GM12865 (cell line): ENCODE measurements around the gene AP5B1.

Source experiments
- DNase-seq: peaks from one replicate; pipeline ENCODE4 v3.0.0; 2010; ENCODE audit warnings: low read depth
- H3K4me3 ChIP-seq: 2 replicates; pipeline ENCODE4 v1.5.1; 2011; ENCODE audit warnings: mild to moderate bottlenecking, low read depth, low read length, control low read depth
- CTCF ChIP-seq: IDR thresholded peaks from 2 replicates; pipeline ENCODE4 v1.5.1; 2011; ENCODE audit warnings: low read length, control low read depth, low read depth, inconsistent platforms; ENCODE audit not compliant: insufficient read depth; ENCODE audit errors: missing control alignments

The AP5B1 gene

GRCh38 chr11:65787649-65788622 is 7.2 kb upstream of the AP5B1 start:
- no peak overlapping the region for H3K4me3 ChIP-seq
- no peak for DNase-seq
- no peak for TF ChIP-seq CTCF

- no peak for TF ChIP-seq CTCF
- no peak within 1 kb of the TSS for H3K4me3 ChIP-seq
- DNase-seq, result no peak
Measured at GRCh38 chr11:65786786-65787636, 6.2 kb upstream of the AP5B1 start, which contains the start of gene OVOL1. TSS of gene OVOL1 (plus strand) at chr11:65787063. CDS start at chr11:65787374, 311 bp downstream.

DNA sequence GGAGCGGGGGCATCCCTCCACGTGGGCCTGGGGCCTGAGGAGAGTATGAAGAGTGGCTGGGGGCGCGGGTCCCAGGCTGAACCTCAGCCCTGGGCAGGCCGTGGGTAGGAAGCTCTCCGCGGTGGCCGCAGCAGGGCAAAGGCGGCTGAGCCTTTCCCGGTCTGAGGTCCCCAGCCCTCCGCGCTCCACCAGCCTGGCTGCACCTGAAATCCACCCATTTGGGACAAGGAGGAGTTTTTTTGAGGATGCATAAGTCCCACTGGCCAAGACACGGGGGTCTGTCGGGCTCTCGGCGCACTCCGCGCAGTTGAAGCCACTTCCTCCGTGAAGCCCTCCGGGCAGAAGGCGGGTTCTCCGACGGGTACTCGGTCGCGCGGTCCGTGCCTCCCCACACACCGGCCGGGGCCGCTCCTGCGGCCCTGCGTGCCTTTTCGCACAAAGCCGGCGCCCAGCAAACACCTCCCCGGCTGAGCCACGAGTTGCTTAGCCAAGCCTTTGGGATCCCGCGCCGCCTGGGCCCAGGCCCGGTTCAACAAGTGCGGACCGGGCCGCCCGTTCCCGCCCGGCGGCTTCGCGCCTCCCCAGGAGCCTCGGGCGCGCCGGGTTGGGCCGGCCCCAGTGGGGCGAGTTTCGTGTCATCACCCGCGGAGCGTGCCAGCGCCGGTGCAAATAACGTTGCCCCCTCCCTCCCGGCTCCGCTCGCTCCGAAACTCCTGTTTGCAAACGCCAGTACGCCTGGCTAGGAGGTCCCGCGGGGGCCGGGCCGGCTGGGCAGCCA is 5.4 kb upstream of the AP5B1 start:
- no peak for DNase-seq
- no peak overlapping the region for H3K4me3 ChIP-seq
- TF ChIP-seq CTCF, result no peak

- no peak overlapping the region for H3K4me3 ChIP-seq
- TF ChIP-seq CTCF, result no peak
- no peak for DNase-seq
Measured at GRCh38 chr11:65785319-65786007, 4.7 kb upstream of the AP5B1 start.

DNA sequence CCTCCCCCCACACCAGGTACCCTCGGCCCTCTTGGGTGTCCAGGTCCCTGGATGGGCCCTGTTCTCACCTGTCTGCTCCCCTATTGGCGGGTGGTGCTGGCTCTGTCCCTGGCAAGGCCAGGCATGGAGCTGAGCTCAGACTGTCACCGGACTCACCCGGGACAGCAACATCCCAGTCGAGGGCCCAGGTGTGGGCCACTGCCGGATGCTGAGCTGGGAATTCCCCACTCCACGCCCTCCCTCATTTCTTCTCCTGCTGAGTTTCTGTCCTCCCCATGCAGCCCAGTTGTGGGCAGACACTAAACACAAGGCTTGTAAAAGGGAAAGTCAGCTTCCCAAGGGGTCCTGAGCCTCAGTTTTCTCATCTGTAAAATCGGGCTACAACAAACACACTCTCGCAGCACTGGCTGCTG is 2.0 kb upstream of the AP5B1 start:
- TF ChIP-seq CTCF, result no peak
- no peak overlapping the region for H3K4me3 ChIP-seq
- DNase-seq, result no peak
